Endothelial cell of umbilical vein (primary cell): ENCODE data around the gene DPH1.
"Not testable (repeated sequence)": the region's sequence is repeated elsewhere in the genome, so short reads cannot be mapped to it uniquely, and the experiment has no call there.

Source experiments
- EZH2 ChIP-seq: IDR thresholded peaks from 2 replicates; pipeline ENCODE4 v1.6.1; 2012; ENCODE audit warnings: borderline replicate concordance, low read depth, mild to moderate bottlenecking, moderate library complexity, low read length, inconsistent platforms; ENCODE audit not compliant: severe bottlenecking
- FOS ChIP-seq: IDR thresholded peaks from 2 replicates; pipeline ENCODE4 v1.6.1; 2011; ENCODE audit warnings: mild to moderate bottlenecking, low read length, moderate library complexity, borderline replicate concordance; ENCODE audit not compliant: insufficient read depth
- GATA2 ChIP-seq: IDR thresholded peaks from 2 replicates; pipeline ENCODE4 v1.7.0; 2011; ENCODE audit warnings: low read depth, mild to moderate bottlenecking, moderate library complexity, mixed read lengths, low read length; ENCODE audit not compliant: insufficient read length, insufficient read depth
- JUN ChIP-seq: IDR thresholded peaks from 2 replicates; pipeline ENCODE4 v1.6.1; 2011; ENCODE audit warnings: borderline replicate concordance, low read depth; ENCODE audit not compliant: insufficient read length, insufficient read depth
- MYC ChIP-seq: IDR thresholded peaks from one replicate; pipeline ENCODE4 v1.6.1; 2011; ENCODE audit warnings: mild to moderate bottlenecking, low read depth, low read length
- POLR2A ChIP-seq: IDR thresholded peaks from 2 replicates; pipeline ENCODE4 v1.6.1; 2012; ENCODE audit warnings: low read depth, mild to moderate bottlenecking, control low read depth, low read length
- POLR2AphosphoS5 ChIP-seq: IDR thresholded peaks from 2 replicates; pipeline ENCODE4 v1.6.1; 2012; ENCODE audit warnings: low read depth, mild to moderate bottlenecking, control low read depth, low read length, moderate library complexity; ENCODE audit not compliant: insufficient read depth
- TF ChIP-seq, protein P1 (sequence below), 2 donors: IDR thresholded peaks; 1 replicate in 1 of 2; 2 replicates in 1 of 2; pipeline ENCODE4 v1.5.1; 2011; ENCODE audit warnings: low read length in 2 of 2, mild to moderate bottlenecking in 2 of 2, moderate library complexity in 2 of 2, control low read depth in 1 of 2, inconsistent platforms in 1 of 2, low read depth in 1 of 2; ENCODE audit not compliant: insufficient read depth in 1 of 2; ENCODE audit errors: extremely low read depth in 1 of 2
- TF ChIP-seq, protein P2 (sequence below): IDR thresholded peaks from 2 replicates; pipeline ENCODE4 v1.6.1; 2011; ENCODE audit not compliant: insufficient read depth, insufficient read length

DNA sequence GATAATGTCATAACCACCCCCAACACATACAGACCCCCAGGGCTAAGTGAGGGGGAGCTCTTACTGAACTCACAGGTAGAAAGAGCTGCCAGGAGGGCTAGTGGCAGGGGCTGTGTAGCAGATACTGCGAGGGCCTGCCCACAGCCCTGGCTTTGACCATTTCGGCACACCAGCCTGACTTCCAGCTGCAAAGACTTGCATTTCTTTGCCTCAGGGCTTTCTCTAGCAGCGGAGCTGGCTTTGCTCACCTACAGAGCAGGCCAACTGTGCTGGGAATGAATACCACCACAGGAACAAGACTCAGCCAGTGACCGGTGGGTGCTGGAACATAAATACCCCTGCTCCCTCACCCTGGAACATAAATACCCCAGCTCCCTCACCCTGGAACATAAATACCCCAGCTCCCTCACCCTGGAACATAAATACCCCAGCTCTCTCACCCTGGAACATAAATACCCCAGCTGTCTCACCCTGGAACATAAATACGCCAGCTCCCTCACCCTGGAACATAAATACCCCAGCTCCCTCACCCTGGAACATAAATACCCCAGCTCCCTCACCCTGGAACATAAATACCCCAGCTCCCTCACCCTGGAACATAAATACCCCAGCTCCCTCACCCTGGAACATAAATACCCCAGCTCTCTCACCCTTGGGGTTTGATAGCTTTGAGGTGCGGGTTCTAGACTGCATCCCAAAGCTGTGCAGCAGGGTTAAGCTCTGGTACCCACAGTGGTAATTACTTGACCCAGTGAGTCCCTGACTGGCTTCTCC, 16.5 kb upstream of the DPH1 start:
- TF ChIP-seq, protein P1, sequence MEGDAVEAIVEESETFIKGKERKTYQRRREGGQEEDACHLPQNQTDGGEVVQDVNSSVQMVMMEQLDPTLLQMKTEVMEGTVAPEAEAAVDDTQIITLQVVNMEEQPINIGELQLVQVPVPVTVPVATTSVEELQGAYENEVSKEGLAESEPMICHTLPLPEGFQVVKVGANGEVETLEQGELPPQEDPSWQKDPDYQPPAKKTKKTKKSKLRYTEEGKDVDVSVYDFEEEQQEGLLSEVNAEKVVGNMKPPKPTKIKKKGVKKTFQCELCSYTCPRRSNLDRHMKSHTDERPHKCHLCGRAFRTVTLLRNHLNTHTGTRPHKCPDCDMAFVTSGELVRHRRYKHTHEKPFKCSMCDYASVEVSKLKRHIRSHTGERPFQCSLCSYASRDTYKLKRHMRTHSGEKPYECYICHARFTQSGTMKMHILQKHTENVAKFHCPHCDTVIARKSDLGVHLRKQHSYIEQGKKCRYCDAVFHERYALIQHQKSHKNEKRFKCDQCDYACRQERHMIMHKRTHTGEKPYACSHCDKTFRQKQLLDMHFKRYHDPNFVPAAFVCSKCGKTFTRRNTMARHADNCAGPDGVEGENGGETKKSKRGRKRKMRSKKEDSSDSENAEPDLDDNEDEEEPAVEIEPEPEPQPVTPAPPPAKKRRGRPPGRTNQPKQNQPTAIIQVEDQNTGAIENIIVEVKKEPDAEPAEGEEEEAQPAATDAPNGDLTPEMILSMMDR (IDR thresholded peaks at IDR 0.05; ENCODE audit: extremely low read depth in 1 of 2, insufficient read depth in 1 of 2, low read depth in 1 of 2, low read length in 2 of 2): not testable (repeated sequence)
- not testable (repeated sequence) for TF ChIP-seq POLR2A, POLR2AphosphoS5, EZH2, MYC, FOS, JUN, GATA2
- TF ChIP-seq, protein P2, sequence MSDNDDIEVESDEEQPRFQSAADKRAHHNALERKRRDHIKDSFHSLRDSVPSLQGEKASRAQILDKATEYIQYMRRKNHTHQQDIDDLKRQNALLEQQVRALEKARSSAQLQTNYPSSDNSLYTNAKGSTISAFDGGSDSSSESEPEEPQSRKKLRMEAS: not testable (repeated sequence)
